ENCODE results near the gene ZNF584.

GRCh38 chr19:58381460-58382212 lies 26.8 kb upstream of the ZNF584 start:
- no peak for TF ChIP-seq POLR2A (IDR thresholded peaks at IDR 0.05; ENCODE audit: low read length)
- no peak for TF ChIP-seq GATA1 (IDR thresholded peaks at IDR 0.05; ENCODE audit: low read depth, low read length)

All from erythroblast (primary cell).